GM23248 (cell line): ENCODE measurements around the gene OR10G3. TPM values are rescaled to one million over a fixed set of nuclear protein-coding genes. Genes with fewer than 3 reads are reported as not detected.
A peak's percentile ranks its signal among the peaks of the same experiment; 100 is the strongest.

Source experiments
- DNase-seq: peaks from one replicate; pipeline ENCODE4 v3.0.0-alpha.2; 2015
- H2AFZ ChIP-seq: fragments of 200-600 bp; sonication (generic); 2 replicates; pipeline ENCODE4 v1.6.1; 2016; ENCODE audit warnings: antibody characterized with exemption
- H3F3A ChIP-seq: fragments of 200-600 bp; sonication (generic); 2 replicates; pipeline ENCODE4 v1.6.1; 2016; ENCODE audit warnings: mild to moderate bottlenecking, antibody characterized with exemption, mixed run types; ENCODE audit not compliant: insufficient read depth
- H3K27ac ChIP-seq: fragments of 200-600 bp; sonication (generic); 2 replicates; pipeline ENCODE4 v1.5.1; 2016; ENCODE audit warnings: mild to moderate bottlenecking
- H3K27me3 ChIP-seq: fragments of 200-600 bp; sonication (generic); replicated peaks from 2 replicates; pipeline ENCODE4 v1.6.1; 2016; ENCODE audit warnings: mild to moderate bottlenecking; ENCODE audit not compliant: insufficient read depth
- H3K36me3 ChIP-seq: fragments of 200-600 bp; sonication (generic); 2 replicates; pipeline ENCODE4 v1.6.1; 2016; ENCODE audit warnings: low read depth, mild to moderate bottlenecking
- H3K4me1 ChIP-seq: fragments of 200-600 bp; sonication (generic); 2 replicates; pipeline ENCODE4 v1.6.1; 2016; ENCODE audit warnings: mild to moderate bottlenecking; ENCODE audit not compliant: insufficient read depth
- H3K4me2 ChIP-seq: fragments of 200-600 bp; sonication (generic); one replicate; pipeline ENCODE4 v1.6.1; 2016; ENCODE audit warnings: mild to moderate bottlenecking; ENCODE audit not compliant: unreplicated experiment
- H3K4me3 ChIP-seq: fragments of 200-600 bp; sonication (generic); 2 replicates; pipeline ENCODE4 v1.5.1; 2016; ENCODE audit warnings: mild to moderate bottlenecking
- H3K79me2 ChIP-seq: fragments of 200-600 bp; sonication (generic); 2 replicates; pipeline ENCODE4 v1.6.1; 2016; ENCODE audit warnings: mild to moderate bottlenecking; ENCODE audit not compliant: insufficient read depth
- H3K9ac ChIP-seq: fragments of 200-600 bp; sonication (generic); 2 replicates; pipeline ENCODE4 v1.6.1; 2016; ENCODE audit warnings: mild to moderate bottlenecking
- H3K9me2 ChIP-seq: fragments of 200-600 bp; sonication (generic); 2 replicates; pipeline ENCODE4 v1.6.1; 2016; ENCODE audit warnings: mixed run types, mild to moderate bottlenecking, moderate library complexity; ENCODE audit not compliant: insufficient read depth
- H3K9me3 ChIP-seq: fragments of 200-600 bp; sonication (generic); one replicate; pipeline ENCODE4 v1.6.1; 2017; ENCODE audit warnings: low read depth
- H4K20me1 ChIP-seq: fragments of 200-600 bp; sonication (generic); 2 replicates; pipeline ENCODE4 v1.6.0; 2016; ENCODE audit not compliant: insufficient read depth
- EZH2 ChIP-seq: fragments of 200-600 bp; sonication (generic); IDR thresholded peaks from 2 replicates; pipeline ENCODE4 v1.6.1; 2018; ENCODE audit warnings: antibody characterized with exemption, mild to moderate bottlenecking; ENCODE audit not compliant: insufficient read depth, poor library complexity, severe bottlenecking
- EZH2phosphoT487 ChIP-seq: fragments of 200-600 bp; sonication (generic); IDR thresholded peaks from 2 replicates; pipeline ENCODE4 v1.6.1; 2018; ENCODE audit warnings: antibody characterized with exemption, moderate library complexity, mild to moderate bottlenecking, low read depth; ENCODE audit not compliant: insufficient read depth
- WGBS, 2 experiments: methylation state at CpG; one replicate each; pipeline ENCODE4 v1.1.6; 2015 to 2017; ENCODE audit warnings: low lambda C conversion rate in 2 of 2, low coverage in 1 of 2; ENCODE audit errors: missing lambda C conversion rate in 2 of 2; 5-methylcytosine and 5-hydroxymethylcytosine counted together
- in situ Hi-C: fragments of 300-500 bp; cut with MboI; formaldehyde crosslinking; loops from 2 replicates; pipeline ENCODE4 v1.15.0; 2020
- polyA plus RNA-seq: library from polyadenylated mRNA; unstranded; fragments of >200 nt; fragmentation: Nextera tagmentation; extraction: Ambion mirVana; gene quantifications from 2 replicates; pipeline ENCODE4 v1.2.1, GENCODE V29; 2016
- total RNA-seq: library from RNA; depleted of rRNA; stranded (reverse); fragments of >200 nt; shearing (Covaris generic); gene quantifications from 2 replicates; pipeline ENCODE4 v1.2.3, GENCODE V29; 2014; rRNA removed

The OR10G3 gene
- total and polyA plus RNA-seq, 2 experiments from 2014 or later, result not detected

DNA sequence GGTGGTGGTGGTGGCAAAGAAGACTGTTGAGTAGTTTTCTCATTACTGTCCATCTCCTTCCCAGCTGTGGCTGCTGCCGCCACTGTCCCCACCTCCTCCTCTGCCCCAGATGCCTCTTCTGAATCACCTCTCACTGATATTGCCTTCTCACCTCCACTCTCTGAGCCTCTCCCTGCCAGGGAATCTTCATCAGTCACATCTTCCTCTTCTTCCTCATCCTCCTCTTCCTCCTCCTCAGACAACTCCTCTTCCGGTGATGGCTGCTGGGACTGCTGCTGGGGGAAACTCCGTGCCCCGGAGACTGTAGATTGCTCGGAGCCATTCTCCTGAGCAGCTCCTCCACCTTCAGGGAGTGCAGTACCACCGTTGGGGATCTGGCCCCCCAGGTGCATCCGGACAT, 56.7 kb downstream of the OR10G3 start:
- Histone ChIP-seq H3K27ac (no peak overlapping the region), H4K20me1 (no peaks in the 10 kb centered on the region), H3K4me3 (no peak overlapping the region), H3K4me1 (peaks cover 14% of the 10 kb centered on the region), H3K9ac (no peak overlapping the region), H3K9me3 (no peaks in the 10 kb centered on the region), H2AFZ (no peak overlapping the region), H3F3A (peaks cover 15% of the 10 kb centered on the region), H3K4me2 (no peak overlapping the region), H3K36me3 (no peaks in the 10 kb centered on the region), H3K79me2 (no peaks in the 10 kb centered on the region), H3K27me3 (no peaks in the 10 kb centered on the region), H3K9me2 (no peaks in the 10 kb centered on the region)
- no peak for DNase-seq
- WGBS, 2 experiments, result 74 to 76% methylated on average over 7 of the region's 7 CpGs
- in situ Hi-C loops, result no loop called here
- no peak for TF ChIP-seq EZH2
- no peak for TF ChIP-seq EZH2phosphoT487

DNA sequence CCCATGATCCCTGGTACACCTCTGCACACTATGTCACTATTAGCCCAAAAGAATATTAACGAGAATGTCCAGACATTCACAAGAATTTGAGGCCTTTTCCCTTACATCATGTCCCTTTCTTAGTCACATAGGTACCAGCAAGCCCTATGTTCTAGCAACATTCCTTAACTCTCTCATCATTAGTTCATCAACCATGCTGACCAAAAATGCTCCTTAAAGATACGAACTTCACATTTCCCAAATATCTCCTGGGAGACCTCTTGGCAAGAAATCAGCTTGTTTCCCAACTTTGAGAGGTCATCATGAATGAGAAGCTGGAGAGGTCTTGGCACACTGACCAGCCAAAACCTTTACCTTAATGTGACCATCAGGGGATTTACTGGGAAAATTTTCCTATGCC, 58.4 kb downstream of the OR10G3 start:
- no peaks in the 10 kb centered on the region for H3K9me3 ChIP-seq
- no peaks in the 10 kb centered on the region for H3K36me3 ChIP-seq
- H3K9me2 ChIP-seq, result no peaks in the 10 kb centered on the region
- DNase-seq, result peak; percentile 83
- H3K27me3 ChIP-seq, result no peaks in the 10 kb centered on the region
- peak overlapping the region; percentile 41; the same call in 1 of the 2 replicates for H3K27ac ChIP-seq
- peaks cover 15% of the 10 kb centered on the region for H3F3A ChIP-seq
- H2AFZ ChIP-seq, result no peak overlapping the region
- in situ Hi-C loops, result no loop called here
- no peak overlapping the region for H3K4me2 ChIP-seq
- 15 to 20% methylated on average over 2 of the region's 2 CpGs for WGBS, 2 experiments
- no peaks in the 10 kb centered on the region for H3K79me2 ChIP-seq
- H3K4me3 ChIP-seq, result no peak overlapping the region
- peaks cover 14% of the 10 kb centered on the region for H3K4me1 ChIP-seq
- H4K20me1 ChIP-seq, result no peaks in the 10 kb centered on the region
- H3K9ac ChIP-seq, result no peak overlapping the region
- no peak for TF ChIP-seq EZH2
- no peak for TF ChIP-seq EZH2phosphoT487

DNA sequence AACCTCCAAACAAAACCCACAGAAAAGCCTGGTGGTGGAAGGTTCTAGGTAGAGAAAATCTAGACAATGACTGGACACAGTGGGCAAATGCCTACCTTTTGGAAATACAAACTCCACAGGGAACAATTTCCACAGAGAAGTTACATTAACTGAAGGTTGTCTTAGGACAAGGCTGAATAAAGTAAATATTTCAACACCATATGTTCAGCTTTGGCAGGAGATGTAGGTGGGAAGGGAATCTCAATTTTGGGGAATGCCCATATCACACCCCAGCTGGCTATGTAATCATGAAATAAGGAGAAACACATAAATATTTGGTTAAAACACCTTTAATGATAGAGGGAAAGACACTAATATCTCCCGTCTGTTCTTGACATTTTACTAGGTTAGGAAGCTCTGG, 59.1 kb downstream of the OR10G3 start:
- 56 to 60% methylated on average over 1 of the region's 1 CpG for WGBS, 2 experiments
- in situ Hi-C loops, result no loop called here

DNA sequence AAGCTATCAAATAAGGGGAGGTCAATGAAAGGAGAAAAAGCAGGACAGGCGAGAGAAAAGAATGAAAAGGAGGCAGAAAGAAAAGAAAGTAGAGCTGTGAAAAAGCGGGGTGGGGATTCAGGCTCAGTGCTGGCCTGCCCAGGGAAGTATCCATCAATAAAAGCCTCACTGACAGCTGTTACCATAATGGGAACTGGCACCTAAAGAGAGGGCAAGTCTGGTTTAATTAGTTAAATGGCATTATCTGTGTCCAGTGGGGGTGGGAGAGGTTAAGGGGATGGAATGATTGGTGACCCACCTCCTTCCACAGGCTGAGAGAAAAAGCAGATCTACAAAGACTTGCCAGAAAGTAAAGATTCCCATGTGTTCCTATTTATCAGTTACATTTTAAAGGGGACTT, 61.2 kb downstream of the OR10G3 start:
- H3K4me2 ChIP-seq, result no peak overlapping the region
- H3K9me2 ChIP-seq, result no peaks in the 10 kb centered on the region
- H3K9ac ChIP-seq, result no peak overlapping the region
- no peaks in the 10 kb centered on the region for H3K36me3 ChIP-seq
- no peak overlapping the region for H3K27ac ChIP-seq
- H3K4me3 ChIP-seq, result no peak overlapping the region
- H3K9me3 ChIP-seq, result no peaks in the 10 kb centered on the region
- peaks cover 15% of the 10 kb centered on the region for H3F3A ChIP-seq
- in situ Hi-C loops, result no loop called here
- TF ChIP-seq EZH2 (no peak), EZH2phosphoT487 (no peak)
- no peak overlapping the region for H2AFZ ChIP-seq
- no peaks in the 10 kb centered on the region for H4K20me1 ChIP-seq
- WGBS, 2 experiments, result 56 to 63% methylated on average over 2 of the region's 2 CpGs
- no peaks in the 10 kb centered on the region for H3K27me3 ChIP-seq
- DNase-seq, result no peak
- H3K4me1 ChIP-seq, result peaks cover 14% of the 10 kb centered on the region
- H3K79me2 ChIP-seq, result no peaks in the 10 kb centered on the region

More for the DNA sequence above, 59.1 kb downstream of the OR10G3 start:
- Histone ChIP-seq H4K20me1 (no peaks in the 10 kb centered on the region), H3K9ac (no peak overlapping the region), H3K4me1 (peaks cover 14% of the 10 kb centered on the region), H3K27ac (no peak overlapping the region), H2AFZ (no peak overlapping the region), H3K36me3 (no peaks in the 10 kb centered on the region), H3K79me2 (no peaks in the 10 kb centered on the region), H3K4me3 (no peak overlapping the region), H3F3A (peaks cover 15% of the 10 kb centered on the region), H3K27me3 (no peaks in the 10 kb centered on the region), H3K4me2 (no peak overlapping the region), H3K9me3 (no peaks in the 10 kb centered on the region), H3K9me2 (no peaks in the 10 kb centered on the region)
- no peak for DNase-seq
- TF ChIP-seq EZH2 (no peak), EZH2phosphoT487 (no peak)

Other genes starting within 250 kb of the OR10G3 start
- gene SUPT16H, start 196.1 kb downstream of the OR10G3 start, total RNA-seq, result 56.9 and 61.7 TPM in 2 replicates
- 64.4 and 64.7 TPM in 2 replicates for gene SUPT16H, start 196.1 kb downstream of the OR10G3 start, polyA plus RNA-seq
- gene CHD8, start 124.0 kb downstream of the OR10G3 start, total RNA-seq, result 32.8 and 35.9 TPM in 2 replicates
- 21.2 and 21.4 TPM in 2 replicates for gene CHD8, start 124.0 kb downstream of the OR10G3 start, polyA plus RNA-seq
- gene RAB2B, start 103.1 kb downstream of the OR10G3 start, total RNA-seq, result 21.1 and 31.6 TPM in 2 replicates
- 14.7 and 15.6 TPM in 2 replicates for gene RAB2B, start 103.1 kb downstream of the OR10G3 start, polyA plus RNA-seq
- gene TOX4, start 102.9 kb downstream of the OR10G3 start, total RNA-seq, result 23.6 and 27.2 TPM in 2 replicates
- gene TOX4, start 102.9 kb downstream of the OR10G3 start, polyA plus RNA-seq, result 74.2 TPM in 2 replicates
- gene METTL3, start 68.7 kb downstream of the OR10G3 start, total RNA-seq, result 44.1 and 44.5 TPM in 2 replicates
- gene METTL3, start 68.7 kb downstream of the OR10G3 start, polyA plus RNA-seq, result 25.6 and 28.6 TPM in 2 replicates
- 0.25 and 2.7 TPM in 2 replicates for gene SALL2, start 53.7 kb downstream of the OR10G3 start, total RNA-seq
- gene SALL2, start 53.7 kb downstream of the OR10G3 start, polyA plus RNA-seq, result 0.69 and 1.3 TPM in 2 replicates
- gene OR10G2, start 54.9 kb upstream of the OR10G3 start, total RNA-seq, result not detected in 2 replicates
- not detected in 2 replicates for gene OR10G2, start 54.9 kb upstream of the OR10G3 start, polyA plus RNA-seq
- gene OR4E2, start 73.8 kb upstream of the OR10G3 start, total RNA-seq, result not detected in 2 replicates
- not detected in 2 replicates for gene OR4E2, start 73.8 kb upstream of the OR10G3 start, polyA plus RNA-seq
- not detected in 2 replicates for gene OR4E1, start 93.7 kb upstream of the OR10G3 start, total RNA-seq
- gene OR4E1, start 93.7 kb upstream of the OR10G3 start, polyA plus RNA-seq, result not detected in 2 replicates